ENCODE results near the gene TBX4. TPM values are rescaled to one million over a fixed set of nuclear protein-coding genes. Genes with fewer than 3 reads are reported as not detected.
"Not testable (repeated sequence)": the region's sequence is repeated elsewhere in the genome, so short reads cannot be mapped to it uniquely, and the experiment has no call there.

Gene TBX4
- total RNA-seq, 4 donors from 2014 or later, result not detected

DNA sequence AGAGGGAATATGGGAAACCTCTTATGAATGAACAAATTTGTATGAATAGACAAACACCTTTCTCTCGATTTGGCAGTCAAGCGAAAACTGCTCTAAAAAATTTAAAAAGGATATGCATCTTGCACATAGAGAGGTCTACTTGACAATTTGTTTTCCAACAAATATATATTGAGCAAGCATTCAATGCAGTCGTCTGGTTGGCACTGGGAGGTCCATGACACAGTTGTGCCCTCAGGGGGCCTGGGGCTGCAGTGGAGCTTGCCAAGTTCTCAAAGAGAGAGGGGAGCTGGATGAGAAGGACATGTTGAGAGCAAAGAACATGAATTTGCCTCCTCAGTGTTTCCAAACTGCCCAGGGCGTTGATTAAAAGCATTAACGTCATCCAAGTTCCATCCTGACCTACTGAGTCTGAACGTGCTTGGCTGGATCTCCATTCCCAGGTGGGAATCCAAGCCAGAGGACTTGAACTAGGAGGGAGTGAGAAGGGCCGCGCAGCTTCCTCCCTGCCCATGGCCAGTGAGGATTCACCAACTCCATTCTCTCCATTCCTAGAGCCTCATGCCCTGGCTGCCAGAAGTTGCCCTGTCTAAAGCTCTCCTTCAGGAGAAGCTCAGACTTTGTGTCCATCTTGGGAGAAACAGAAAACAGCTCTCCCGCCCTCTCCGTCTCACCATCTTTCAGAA lies 28.1 kb upstream of the TBX4 start:
- DNase-seq (ENCODE audit: low spot score) (no peak), ATAC-seq (ENCODE audit: low FRiP score) (no peak)
- TF ChIP-seq CTCF (IDR thresholded peaks at IDR 0.05), result no peak

DNA sequence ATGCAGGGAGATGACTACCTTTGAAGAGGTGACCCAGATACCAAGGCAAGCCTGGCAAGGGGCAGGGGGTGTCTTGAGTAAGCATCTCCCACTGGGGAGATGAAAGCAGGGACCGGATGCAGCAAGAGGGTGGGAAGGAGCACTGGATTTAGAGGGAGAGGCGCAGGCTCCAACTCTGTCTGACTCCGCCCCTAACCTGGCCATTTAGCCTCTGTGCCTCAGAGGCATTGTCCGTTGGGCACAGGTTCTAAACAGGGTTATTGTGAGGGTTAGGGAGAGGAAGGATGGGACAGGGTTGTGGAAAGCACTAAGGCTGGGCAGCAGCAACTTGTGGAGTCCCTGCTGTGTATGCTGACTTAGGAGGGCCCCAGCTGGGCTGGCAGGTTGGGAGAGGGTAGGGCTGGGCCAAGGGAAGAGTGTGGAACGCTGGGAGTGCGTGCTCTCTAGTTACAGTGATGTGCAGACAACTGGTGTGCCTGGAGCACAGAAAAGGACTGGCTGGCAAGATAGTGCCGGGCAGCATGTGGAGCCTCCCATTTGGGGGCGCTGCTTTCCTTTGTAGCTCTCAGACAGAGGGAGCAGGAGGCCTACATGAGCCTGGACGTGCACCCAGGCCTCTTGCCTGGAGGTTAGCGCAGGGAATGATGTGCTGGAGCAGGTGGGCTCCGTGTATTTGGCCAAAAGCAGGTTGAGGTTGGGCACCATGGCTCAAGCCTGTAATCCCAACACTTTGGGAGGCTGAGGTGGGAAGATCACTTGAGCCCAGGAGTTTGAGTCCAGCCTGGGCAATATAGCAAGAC lies 26.3 kb upstream of the TBX4 start:
- TF ChIP-seq CTCF (IDR thresholded peaks at IDR 0.05), result no peak
- ATAC-seq (ENCODE audit: low FRiP score) (no peak), DNase-seq (ENCODE audit: low spot score) (no peak)

DNA sequence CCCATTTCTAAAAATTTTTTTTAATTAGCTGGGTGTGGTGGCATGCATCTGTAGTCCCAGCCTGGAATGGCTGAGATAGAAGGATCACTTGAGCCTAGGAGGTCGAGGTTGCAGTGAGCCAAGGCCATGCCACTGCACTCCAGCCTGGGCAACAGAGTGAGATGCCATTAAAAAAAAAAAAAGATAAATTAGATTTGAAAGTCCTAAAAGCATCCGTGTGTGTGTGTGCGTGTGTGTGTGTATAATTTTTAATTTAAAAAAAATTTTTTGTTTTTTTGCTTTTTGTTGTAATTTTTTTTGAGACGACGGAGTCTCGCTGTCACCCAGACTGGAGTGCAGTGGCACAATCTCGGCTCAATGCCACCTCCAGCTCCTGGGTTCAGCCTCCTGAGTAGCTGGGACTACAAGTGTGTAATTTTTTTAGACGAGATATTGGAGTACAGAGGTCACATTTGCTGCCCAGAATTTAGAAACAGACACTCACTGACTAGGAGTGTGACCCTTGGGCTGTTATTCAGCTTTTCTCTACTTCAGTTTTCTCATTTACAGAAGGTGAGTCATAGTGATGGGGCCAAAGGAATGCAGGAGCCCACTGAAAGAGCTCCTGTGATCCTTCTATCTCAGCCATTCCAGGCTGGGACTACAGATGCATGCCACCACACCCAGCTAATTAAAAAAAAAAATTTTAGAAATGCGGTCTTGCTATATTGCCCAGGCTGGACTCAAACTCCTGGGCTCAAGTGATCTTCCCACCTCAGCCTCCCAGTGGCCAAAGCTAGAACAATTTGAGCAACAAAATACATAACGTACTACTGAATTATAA lies 25.5 kb upstream of the TBX4 start:
- no peak for TF ChIP-seq CTCF (IDR thresholded peaks at IDR 0.05)
- DNase-seq (ENCODE audit: low spot score), result no peak
- no peak for ATAC-seq (ENCODE audit: low FRiP score)

GRCh38 chr17:61427567-61427966 lies 24.7 kb upstream of the TBX4 start:
- TF ChIP-seq CTCF (IDR thresholded peaks at IDR 0.05), result no peak
- DNase-seq (ENCODE audit: low spot score), result no peak
- no peak for ATAC-seq (ENCODE audit: low FRiP score)

- ATAC-seq (ENCODE audit: low FRiP score) (no peak), DNase-seq (ENCODE audit: low spot score) (no peak)
- TF ChIP-seq CTCF (IDR thresholded peaks at IDR 0.05), result no peak
These were observed 22.9 kb upstream of the TBX4 start for GRCh38 chr17:61429274-61429673.

DNA sequence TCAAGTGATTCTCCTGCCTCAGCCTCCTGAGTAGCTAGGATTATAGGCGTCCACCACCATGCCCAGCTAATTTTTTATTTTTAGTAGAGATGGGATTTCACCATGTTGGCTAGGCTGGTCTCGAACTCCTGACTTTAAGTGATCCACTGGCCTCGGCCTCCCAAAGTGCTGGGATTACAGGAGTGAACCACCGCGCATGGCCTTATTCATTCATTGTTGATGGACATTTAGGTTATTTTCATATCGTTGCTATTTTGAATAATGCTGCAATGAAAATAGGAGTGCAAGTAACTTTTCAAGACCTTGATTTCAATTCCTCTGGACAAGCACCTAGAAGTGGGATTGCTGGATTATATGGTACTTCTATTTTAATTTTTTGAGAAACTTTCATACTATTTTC lies 22.4 kb upstream of the TBX4 start:
- not testable (repeated sequence) for ATAC-seq (ENCODE audit: low FRiP score); DNase-seq (ENCODE audit: low spot score)

- DNase-seq (ENCODE audit: low spot score), result no peak
- no peak for TF ChIP-seq CTCF (IDR thresholded peaks at IDR 0.05)
- ATAC-seq (ENCODE audit: low FRiP score), result no peak
These were observed 20.5 kb upstream of the TBX4 start for GRCh38 chr17:61431594-61432311.
